NCI-H345 (cell line): ENCODE data around the gene WDR91.
A peak's percentile ranks its signal among the peaks of the same experiment; 100 is the strongest.
"Not testable (repeated sequence)": the region's sequence is repeated elsewhere in the genome, so short reads cannot be mapped to it uniquely, and the experiment has no call there.

Experiments used
- DNase-seq: peaks from one replicate; lab custom pipeline; 2025; lab: John Stamatoyannopoulos, UW

WDR91 gene

GRCh38 chr7:135233570-135233969 is 22.2 kb upstream of the WDR91 start, which contains the start of gene STRA8:
STRA8 (plus strand) TSS chr7:135233838; CDS start chr7:135240525, 6,687 bp downstream.
- DNase-seq: no peak

DNA sequence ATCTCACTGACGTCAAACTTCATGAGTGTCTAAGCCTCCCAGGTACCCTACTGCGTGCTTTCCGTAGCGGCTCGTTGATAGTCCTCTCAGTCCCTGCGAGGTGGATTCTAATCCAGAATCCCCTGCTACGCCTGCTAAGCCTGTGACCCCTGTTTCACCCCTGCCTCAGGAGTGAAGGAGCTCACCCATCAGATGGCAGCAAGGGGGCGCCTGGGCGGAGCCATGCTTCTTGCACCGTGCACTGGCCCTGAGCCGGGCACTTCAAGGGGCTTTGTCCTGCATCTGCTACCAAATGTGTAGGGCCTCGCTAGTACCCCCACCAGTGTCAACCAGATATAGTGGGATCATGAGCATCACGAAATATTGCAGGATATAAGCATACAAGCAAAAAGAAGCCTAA is 21.4 kb upstream of the WDR91 start:
- DNase-seq: no peak

GRCh38 chr7:135232087-135232486 is 20.8 kb upstream of the WDR91 start:
- DNase-seq: no peak

GRCh38 chr7:135231686-135232085 is 20.4 kb upstream of the WDR91 start:
- DNase-seq: no peak

DNA sequence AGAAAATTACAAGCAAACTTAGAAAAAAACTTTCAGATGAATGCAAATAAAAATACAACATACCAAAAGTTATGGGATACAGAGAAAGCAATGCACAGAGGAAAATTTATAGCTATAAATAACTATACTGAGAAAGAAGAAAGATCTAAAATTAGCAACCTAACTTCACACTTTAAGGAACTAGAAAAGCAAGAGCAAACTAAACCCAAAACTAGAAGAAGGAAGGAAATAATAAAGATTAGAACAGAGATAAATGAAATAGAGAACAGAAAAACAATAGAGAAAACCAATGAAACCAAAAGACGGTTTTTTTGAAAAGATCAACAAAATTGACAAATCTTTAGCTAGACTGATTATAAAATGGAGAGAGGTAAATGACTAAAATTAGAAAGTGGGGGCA is 12.7 kb upstream of the WDR91 start:
- no peak for DNase-seq

DNA sequence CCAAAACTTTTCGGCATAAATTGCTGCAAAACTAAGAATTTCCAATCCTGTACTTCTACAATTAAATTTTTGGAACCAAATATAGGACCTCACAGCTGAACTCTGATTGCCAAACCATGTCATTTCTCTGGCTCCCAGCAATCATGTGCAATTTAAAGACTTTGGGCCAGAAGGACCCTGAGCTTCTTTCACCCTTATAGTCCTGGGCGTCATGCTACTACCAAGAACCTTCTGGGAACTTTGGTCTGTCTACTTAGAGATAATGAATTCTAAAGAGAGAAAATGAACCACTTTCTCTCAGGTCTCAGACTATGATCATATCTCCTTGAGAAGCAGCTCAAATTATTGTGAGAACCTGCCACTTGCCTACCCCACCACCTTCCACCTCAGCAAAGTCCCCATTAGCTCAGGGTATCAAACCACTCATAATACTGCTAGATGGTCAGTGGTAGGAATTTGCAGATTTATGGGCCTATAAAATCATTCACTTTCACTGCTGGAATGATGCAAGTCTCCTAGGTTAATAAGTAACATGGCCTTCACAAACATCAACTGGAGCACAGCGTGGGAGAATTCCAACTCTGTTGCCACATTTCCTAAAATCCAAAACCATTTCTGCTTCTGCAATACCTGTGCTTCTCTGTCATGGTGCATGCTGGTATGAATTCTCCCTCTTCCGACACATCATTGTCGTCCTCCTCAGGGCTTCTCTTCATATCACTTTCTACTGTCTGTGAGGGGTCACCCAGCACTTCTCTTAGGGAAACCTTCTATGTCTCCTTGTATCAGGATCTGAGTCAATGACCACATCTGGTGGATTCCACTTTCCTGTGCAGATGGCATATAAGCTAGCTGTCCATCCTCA is 6.6 kb upstream of the WDR91 start:
- no peak for DNase-seq

GRCh38 chr7:135215698-135216097 is 4.4 kb upstream of the WDR91 start:
- no peak for DNase-seq

DNA sequence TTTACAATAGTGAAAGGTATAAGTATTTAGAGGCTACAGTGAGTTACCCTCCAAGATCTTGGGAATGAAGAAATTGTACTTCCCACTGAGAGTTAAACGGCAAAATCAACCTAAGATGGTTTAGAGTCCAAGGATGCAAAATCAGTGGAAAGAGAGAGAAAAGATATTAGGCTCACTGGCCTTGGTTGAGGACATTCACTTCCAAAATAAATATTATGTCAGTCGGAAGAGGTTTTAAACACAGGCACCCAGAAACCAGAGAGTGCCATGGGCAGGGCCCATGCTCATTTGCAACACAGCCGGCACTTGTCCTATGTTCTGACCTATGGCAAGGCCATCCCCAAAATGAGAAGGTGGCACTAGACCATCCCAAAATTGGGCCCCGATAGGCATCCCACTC is 3.9 kb upstream of the WDR91 start:
- no peak for DNase-seq

GRCh38 chr7:135213831-135214230 is 2.5 kb upstream of the WDR91 start:
- DNase-seq: no peak

DNA sequence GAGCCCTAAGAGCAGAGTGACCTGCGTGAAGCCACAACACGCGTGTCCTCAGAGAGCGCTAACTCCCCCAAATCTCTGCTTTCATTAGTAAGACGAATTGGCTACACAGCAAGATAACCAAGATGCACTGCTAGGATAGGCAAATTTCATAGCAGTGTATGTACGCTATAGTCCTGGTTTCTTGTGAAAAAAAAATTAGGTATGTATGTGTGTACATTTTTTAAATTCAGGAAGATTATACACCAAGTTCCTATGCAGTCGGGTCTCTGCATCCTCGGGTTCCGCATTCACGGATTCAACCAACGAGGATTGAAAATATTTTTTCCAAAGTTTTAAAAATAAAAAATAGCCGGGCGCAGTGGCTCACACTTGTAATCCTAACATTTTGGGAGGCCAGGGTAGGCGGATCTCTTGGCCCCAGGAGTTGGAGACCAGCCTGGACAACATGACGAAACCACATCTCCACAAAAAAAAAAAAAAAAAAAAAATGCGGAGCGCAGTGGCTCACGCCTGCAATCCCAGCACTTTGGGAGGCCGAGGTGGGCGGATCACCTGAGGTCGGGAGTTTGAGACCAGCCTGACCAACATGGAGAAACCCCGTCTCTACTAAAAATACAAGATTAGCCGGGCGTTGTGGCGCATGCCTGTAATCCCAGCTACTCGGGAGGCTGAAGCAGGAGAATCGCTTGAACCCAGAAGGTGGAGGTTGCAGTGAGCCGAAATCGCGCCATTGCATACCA is 790 bp upstream of the WDR91 start:
- not testable (repeated sequence) for DNase-seq

- DNase-seq: peak; percentile 50
These were observed 493 bp downstream of the WDR91 start for GRCh38 chr7:135210888-135211178.

DNA sequence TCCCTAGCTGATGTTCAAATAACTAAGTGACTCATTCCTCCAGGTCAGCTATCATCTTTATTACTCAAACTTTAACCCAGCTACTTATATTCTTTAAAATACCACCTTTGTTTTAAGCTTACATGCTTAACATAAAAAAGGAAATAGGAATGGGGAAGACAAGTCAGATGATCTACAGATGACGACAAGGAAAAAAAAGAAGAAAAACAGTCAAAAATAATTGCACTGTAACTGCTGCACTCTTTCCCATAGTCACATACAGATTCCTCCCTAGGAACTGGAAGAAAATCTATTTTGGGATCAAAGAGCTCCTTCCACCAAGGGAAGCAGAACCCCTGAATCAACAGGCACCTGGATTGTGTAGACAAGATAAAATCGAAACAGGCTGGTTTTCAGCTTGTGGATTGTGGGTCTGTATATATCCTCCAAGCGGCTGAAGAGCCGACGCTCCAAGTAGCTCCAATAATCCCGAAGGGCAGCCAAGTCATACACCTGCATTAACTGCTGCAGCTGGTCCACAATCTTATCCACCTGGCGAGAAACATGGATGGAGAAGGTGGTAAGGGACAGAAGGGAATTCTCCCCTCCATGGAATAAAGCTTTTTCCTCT is 2.0 kb downstream of the WDR91 start:
- DNase-seq: no peak

- DNase-seq: no peak
These were observed 3.1 kb downstream of the WDR91 start for GRCh38 chr7:135208102-135208793.

DNA sequence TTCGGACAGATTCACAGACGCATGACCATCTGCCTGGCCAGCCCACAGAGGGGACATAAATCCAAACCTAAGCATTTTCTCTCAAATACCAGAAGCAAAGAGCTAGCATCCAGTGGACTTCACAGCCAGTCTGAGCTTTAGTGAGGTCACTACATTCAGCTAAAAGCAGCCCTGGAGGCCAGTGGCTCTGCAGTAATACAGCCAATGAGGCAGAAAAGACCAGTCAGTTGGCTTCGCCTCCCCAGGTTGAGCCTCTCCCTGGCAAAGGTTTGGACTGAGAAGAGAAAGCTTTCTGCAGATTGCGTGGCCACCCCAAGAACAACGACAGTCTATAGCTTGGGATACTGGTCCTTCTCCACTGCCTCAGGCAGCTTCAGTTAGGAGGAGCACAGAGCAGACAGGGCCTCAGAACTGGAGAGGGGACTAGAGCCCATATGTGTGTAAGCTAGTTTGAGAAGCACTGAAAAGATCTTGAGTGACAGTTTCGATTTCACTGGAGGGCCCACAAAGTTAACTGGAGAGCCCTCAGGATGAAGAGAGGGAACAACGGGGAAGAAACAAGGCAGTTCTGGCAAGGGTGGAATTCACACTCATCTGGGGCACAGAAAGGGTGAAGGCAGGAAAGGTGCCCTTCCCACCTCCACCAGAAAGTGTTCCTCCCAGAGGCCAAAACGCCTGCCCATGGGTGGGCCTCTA is 3.8 kb downstream of the WDR91 start:
- no peak for DNase-seq

- no peak for DNase-seq
These were observed 4.4 kb downstream of the WDR91 start for GRCh38 chr7:135206941-135207391.

GRCh38 chr7:135205850-135206249 is 5.5 kb downstream of the WDR91 start:
- DNase-seq: no peak

- no peak for DNase-seq
These were observed 6.5 kb downstream of the WDR91 start for GRCh38 chr7:135204876-135205275.

DNA sequence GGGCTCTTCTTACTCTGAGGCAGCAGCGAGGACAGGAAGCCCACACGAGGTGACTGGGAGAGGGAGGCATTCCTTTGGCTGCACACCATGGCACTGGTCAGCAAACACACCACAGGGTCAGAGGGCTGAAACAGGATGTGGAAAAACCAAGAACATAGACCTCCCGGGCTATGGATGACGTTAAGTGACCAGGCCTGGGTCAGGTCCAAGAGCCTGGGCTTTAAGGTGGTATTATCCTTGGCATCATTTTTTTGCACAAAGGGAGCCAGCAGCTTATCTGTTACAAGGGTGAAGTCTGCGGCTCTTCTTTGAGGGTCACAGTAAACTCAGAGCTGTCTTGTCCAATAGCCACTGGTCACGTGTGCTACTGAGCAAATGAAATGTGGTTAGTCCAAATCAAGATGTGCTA is 7.0 kb downstream of the WDR91 start:
- DNase-seq: no peak

DNA sequence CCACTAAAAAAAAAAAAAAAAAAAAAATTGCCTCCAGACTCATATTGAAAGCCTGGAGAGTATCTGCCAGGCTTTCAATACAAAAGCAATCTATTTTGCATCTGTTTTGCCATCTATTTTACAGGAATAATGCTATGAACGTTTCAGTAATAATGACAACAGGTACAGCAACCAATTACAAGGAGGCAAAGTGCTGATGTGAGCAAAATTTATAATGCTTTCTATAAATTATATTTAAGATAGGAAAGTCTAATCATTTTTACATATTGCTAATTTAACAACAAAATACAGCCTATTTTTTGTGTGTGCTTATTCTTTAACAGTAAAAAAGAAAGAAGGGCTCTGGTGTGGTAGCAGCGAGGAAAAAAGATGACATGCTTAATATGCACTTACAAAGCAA is 10.0 kb downstream of the WDR91 start:
- no peak for DNase-seq

DNA sequence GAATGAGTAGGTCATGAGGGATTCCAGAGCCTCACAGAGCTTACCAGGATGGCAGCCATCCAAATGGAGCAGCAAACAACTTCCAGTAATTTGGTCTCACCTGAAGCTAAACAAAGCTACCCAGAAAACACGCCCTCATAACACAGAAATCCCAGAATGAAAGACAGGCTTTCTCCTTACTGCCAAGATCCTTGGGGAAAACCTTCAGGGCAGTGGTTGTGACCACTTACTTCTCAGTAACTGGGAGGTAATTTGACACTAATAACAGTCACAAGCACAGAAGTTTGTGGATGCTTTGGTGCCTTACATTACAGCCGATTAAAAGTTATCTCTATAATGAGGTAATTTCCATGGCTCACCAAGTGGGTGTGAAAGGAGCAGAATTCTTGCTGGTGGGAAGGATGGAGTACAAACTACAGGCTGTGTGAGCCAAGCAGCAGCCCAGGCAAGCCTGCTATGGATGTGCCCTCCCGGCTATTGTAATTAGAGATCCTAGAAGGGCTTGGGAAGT is 10.4 kb downstream of the WDR91 start:
- no peak for DNase-seq

- DNase-seq: no peak
These were observed 11.9 kb downstream of the WDR91 start for GRCh38 chr7:135199439-135199838.
